Omental fat pad (tissue), 4 donors: Measurements from ENCODE around the gene DCC. TPM values are rescaled to one million over a fixed set of nuclear protein-coding genes. Genes with fewer than 3 reads are reported as not detected.

Experiments used
- ATAC-seq: fragments of 150-250 bp; one replicate; pipeline ENCODE4 v1.9.1; 2016; ENCODE audit warnings: mild to moderate bottlenecking, moderate library complexity; ENCODE audit not compliant: low FRiP score
- DNase-seq: peaks from one replicate; pipeline ENCODE4 v3.0.0-alpha.2; 2019; ENCODE audit warnings: low spot score
- CTCF ChIP-seq, 3 donors: fragments of 450-650 bp; IDR thresholded peaks; one replicate each; pipeline ENCODE4 v1.5.1; 2016 to 2017; ENCODE audit warnings: antibody characterized with exemption in 3 of 3, mild to moderate bottlenecking in 3 of 3, moderate library complexity in 2 of 3
- total RNA-seq, 4 donors: library from RNA; depleted of rRNA; stranded (reverse); fragments of >200 nt; gene quantifications; one replicate each; pipeline ENCODE4 v1.1.0, GENCODE V29; 2016

Gene DCC
- total RNA-seq, 4 donors from 2014 or later: 0.12 to 0.63 TPM; not detected in 2

- TF ChIP-seq CTCF (IDR thresholded peaks at IDR 0.05): no peak
- ATAC-seq: no peak
- DNase-seq: no peak
Measured at GRCh38 chr18:53322163-53322562, 982.2 kb downstream of the DCC start.

DNA sequence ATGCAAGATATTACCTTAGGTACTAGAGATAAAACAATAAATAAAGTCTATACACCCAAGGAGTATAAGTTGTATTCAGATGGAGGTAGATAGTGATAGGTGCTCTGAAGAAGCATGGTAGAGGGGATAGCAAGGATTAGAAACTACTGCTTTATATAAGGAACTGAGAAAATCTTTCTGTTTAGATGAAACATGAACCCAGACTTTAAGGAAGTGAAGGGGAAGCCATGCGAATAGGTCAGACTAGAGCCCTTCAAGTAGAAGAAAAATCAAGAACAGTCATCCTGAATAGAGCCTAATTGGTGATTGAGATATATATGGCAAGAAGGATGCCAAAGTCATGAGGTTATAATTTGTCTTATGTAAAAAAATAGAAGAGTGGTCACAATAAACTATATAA lies 984.4 kb downstream of the DCC start:
- TF ChIP-seq CTCF (IDR thresholded peaks at IDR 0.05): no peak
- DNase-seq (no peak), ATAC-seq (no peak)

DNA sequence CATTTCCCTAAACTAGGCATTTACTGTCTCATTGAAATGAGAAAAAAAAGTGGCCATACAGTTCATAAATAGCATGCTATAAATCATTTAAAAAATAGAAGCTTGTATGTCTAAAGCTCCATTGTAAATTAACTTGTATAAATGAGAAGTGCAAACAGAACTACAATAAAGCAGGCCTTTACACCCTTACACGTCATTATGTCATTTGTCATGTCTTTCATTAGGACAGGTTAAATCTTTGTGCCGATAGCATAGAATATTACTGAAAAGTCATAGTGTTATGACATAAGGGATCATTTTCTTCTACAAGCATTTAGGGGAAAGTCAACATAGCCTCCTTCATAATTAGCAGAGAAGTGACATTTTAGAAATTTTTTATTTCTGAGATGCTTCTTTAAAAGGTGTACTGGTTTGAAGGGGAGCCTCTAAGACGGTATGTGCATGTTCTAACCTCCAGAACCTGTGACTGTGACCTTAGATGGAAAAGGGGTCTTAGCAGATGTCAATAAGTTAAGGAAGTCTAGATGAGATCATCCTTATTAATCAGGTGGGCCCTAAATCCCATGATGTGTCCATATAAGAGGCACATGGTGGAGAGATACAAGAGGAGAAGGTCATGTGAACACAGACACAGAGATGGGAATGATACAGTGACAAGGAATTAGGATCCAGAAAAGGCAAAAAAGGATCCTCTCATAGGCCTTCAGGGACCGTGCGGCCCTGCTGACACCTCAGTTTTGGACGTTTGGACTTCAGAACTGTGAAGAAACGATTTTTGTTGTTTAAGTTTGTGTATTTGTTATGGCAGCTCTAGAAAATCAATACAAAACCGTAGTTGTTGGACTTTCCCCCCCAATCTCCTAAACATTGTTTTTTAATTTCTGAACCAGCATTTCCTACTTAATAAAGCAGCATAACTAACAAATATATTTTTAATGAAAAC lies 1020.8 kb downstream of the DCC start:
- DNase-seq (no peak), ATAC-seq (no peak)
- TF ChIP-seq CTCF (IDR thresholded peaks at IDR 0.05): no peak

GRCh38 chr18:53375621-53376020 lies 1035.6 kb downstream of the DCC start:
- DNase-seq: no peak
- TF ChIP-seq CTCF (IDR thresholded peaks at IDR 0.05): no peak
- ATAC-seq: no peak

DNA sequence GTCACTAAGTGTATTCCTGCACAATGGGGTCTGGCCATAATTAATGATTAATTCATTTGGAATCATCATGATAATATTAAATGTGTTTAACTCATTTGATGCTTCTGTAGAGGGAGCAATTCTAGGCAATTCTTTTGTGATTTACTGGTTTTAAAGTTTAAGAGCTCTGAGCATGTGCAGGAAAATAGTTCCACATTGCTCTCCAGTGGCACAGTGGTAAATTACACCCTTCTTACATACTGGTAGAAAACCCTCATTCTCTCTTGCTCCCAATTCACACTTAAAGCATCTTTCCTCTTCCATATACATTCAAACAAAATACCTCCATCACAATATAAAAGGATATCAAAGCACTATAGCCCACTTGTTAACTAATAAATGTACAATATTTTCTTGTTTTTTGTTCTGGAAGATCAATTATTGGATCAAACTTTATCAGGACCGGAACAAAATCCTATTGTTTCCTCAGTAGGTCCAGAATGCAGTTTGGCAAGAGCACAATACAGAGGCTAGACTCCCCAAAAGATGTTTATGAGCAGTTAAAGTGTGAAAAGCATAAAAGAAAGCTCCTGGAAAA lies 1040.2 kb downstream of the DCC start:
- DNase-seq (no peak), ATAC-seq (no peak)
- no peak for TF ChIP-seq CTCF (IDR thresholded peaks at IDR 0.05)

DNA sequence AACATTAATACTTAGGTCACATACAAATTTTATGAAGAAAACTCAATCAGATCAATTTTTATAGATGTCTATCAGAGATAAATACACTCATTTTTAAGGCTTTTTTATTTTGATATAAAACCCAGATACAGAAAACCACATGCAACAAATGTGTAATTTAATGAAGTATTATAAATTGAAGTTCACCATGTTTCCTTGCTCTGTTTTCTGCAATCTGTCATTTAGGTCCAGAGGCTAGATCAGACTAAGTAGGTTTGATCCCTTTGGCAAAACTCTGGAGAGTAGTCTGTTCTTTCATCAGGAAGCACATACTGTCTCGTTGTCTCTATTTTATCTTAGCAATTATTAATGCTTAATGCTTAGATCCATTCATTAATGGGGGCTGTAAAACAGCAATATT lies 1042.9 kb downstream of the DCC start:
- no peak for DNase-seq
- no peak for ATAC-seq
- TF ChIP-seq CTCF (IDR thresholded peaks at IDR 0.05): no peak

GRCh38 chr18:53385889-53386288 lies 1045.9 kb downstream of the DCC start:
- DNase-seq (no peak), ATAC-seq (no peak)
- no peak for TF ChIP-seq CTCF (IDR thresholded peaks at IDR 0.05)
